MCF 10A (cell line): ENCODE data around the gene IGSF10. TPM values are rescaled to one million over a fixed set of nuclear protein-coding genes. Genes with fewer than 3 reads are reported as not detected.
"Not testable (repeated sequence)": the region's sequence is repeated elsewhere in the genome, so short reads cannot be mapped to it uniquely, and the experiment has no call there.

Experiments used
- BruUV-seq: library from RNA; stranded (reverse); fragments of 400-500 nt; replicated peaks from 2 replicates; lab custom pipeline; 2021; lab: Mats Ljungman, UMichigan
- CTCF ChIA-PET: fragments of 300-600 bp; sonication (Branson Sonifier 250); formaldehyde crosslinking; extraction: SDS; loops from one replicate; lab custom pipeline; 2021; ENCODE audit warnings: antibody characterized with exemption, inconsistent platforms; lab: Yijun Ruan, JAX
- POLR2A ChIA-PET: fragments of 300-600, 350-650 bp; sonication (Branson Sonifier 250); formaldehyde crosslinking; extraction: SDS; loops from one replicate; lab custom pipeline; 2020; ENCODE audit warnings: antibody characterized with exemption, inconsistent platforms; lab: Yijun Ruan, JAX
- DNase-seq: peaks from one replicate; pipeline ENCODE4 v3.0.0-alpha.2; 2018; ENCODE audit not compliant: unreplicated experiment
- H3K27ac Mint-ChIP-seq: one replicate; pipeline ENCODE4 v1.8.0; 2022; ENCODE audit warnings: mild to moderate bottlenecking, low read depth, mixed read lengths; ENCODE audit not compliant: unreplicated experiment
- H3K27me3 Mint-ChIP-seq: one replicate; pipeline ENCODE4 v1.8.0; 2022; ENCODE audit warnings: mixed read lengths; ENCODE audit not compliant: insufficient read depth, unreplicated experiment
- H3K36me3 Mint-ChIP-seq: one replicate; pipeline ENCODE4 v1.8.0; 2022; ENCODE audit warnings: mild to moderate bottlenecking, moderate library complexity, mixed read lengths; ENCODE audit not compliant: insufficient read depth, unreplicated experiment
- H3K4me1 Mint-ChIP-seq: one replicate; pipeline ENCODE4 v1.8.0; 2022; ENCODE audit warnings: mixed read lengths; ENCODE audit not compliant: insufficient read depth, unreplicated experiment
- H3K4me3 Mint-ChIP-seq: one replicate; pipeline ENCODE4 v1.8.0; 2022; ENCODE audit warnings: mild to moderate bottlenecking, moderate library complexity, mixed read lengths; ENCODE audit not compliant: unreplicated experiment
- H3K9me3 Mint-ChIP-seq: one replicate; pipeline ENCODE4 v1.8.0; 2022; ENCODE audit warnings: mixed read lengths; ENCODE audit not compliant: unreplicated experiment
- intact Hi-C: fragments of 100-400 bp; cut with micrococcal nuclease; formaldehyde crosslinking; loops from 2 replicates; pipeline ENCODE4 v1.14.1; 2022
- total RNA-seq: library from RNA; stranded (reverse); gene quantifications from 2 replicates; pipeline ENCODE4 v1.2.3, GENCODE V29; 2022
- TF ChIP-seq, protein P1 (sequence below): fragments of 200-600 bp; IDR thresholded peaks from one replicate; pipeline ENCODE4 v1.8.0; 2022; ENCODE audit warnings: antibody characterized with exemption, mild to moderate bottlenecking; ENCODE audit not compliant: unreplicated experiment

IGSF10 gene
- total RNA-seq, 1 experiment from 2014 or later: not detected

DNA sequence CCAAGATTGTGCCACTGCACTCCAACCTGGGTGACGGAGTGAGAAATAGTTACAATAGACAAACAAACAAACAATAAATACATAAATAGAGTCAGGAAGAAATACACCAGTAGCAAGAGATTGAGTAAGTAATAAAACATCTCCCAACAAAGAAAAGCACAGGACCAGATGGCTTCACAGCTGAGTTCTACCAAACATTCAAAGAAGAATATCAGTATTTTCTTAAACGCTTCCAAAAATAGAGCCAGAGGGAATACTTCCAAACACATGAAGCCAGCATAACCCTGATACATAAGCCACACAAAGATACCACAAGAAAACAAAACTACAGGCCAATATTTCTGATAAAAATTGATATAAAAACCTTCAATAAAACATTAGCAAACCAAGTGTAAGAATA, 30.7 kb upstream of the IGSF10 start:
- CTCF ChIA-PET: no interaction called here
- Mint-ChIP-seq H3K4me3 (no peak overlapping the region), H3K27me3 (no peaks in the 10 kb centered on the region), H3K36me3 (no peaks in the 10 kb centered on the region), H3K27ac (no peak overlapping the region), H3K9me3 (no peaks in the 10 kb centered on the region), H3K4me1 (no peaks in the 10 kb centered on the region)
- no TSS peak for BruUV-seq
- intact Hi-C loops: no loop called here
- POLR2A ChIA-PET: no interaction called here
- TF ChIP-seq, protein P1, sequence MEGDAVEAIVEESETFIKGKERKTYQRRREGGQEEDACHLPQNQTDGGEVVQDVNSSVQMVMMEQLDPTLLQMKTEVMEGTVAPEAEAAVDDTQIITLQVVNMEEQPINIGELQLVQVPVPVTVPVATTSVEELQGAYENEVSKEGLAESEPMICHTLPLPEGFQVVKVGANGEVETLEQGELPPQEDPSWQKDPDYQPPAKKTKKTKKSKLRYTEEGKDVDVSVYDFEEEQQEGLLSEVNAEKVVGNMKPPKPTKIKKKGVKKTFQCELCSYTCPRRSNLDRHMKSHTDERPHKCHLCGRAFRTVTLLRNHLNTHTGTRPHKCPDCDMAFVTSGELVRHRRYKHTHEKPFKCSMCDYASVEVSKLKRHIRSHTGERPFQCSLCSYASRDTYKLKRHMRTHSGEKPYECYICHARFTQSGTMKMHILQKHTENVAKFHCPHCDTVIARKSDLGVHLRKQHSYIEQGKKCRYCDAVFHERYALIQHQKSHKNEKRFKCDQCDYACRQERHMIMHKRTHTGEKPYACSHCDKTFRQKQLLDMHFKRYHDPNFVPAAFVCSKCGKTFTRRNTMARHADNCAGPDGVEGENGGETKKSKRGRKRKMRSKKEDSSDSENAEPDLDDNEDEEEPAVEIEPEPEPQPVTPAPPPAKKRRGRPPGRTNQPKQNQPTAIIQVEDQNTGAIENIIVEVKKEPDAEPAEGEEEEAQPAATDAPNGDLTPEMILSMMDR: no peak
- no peak for DNase-seq

DNA sequence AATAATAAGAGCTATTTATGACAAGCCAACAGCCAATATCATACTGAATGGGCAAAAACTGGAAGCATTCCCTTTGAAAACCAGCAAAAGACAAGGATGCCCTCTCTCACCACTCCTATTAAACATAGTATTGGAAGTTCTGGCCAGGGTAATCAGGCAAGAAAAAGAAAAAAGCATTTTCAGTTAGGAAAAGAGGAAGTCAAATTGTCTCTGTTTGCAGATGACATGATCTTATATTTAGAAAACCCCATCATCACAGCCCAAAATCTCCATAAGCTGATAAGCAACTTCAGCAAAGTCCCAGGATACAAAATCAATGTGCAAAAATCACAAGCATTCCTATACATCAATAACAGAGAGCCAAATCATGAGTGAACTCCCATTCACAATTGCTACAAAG, 27.0 kb upstream of the IGSF10 start:
- DNase-seq, H3K27ac Mint-ChIP-seq, BruUV-seq, H3K9me3 Mint-ChIP-seq, CTCF ChIA-PET, H3K4me3 Mint-ChIP-seq, intact Hi-C loops, H3K36me3 Mint-ChIP-seq, H3K27me3 Mint-ChIP-seq, H3K4me1 Mint-ChIP-seq, POLR2A ChIA-PET: not testable (repeated sequence)

DNA sequence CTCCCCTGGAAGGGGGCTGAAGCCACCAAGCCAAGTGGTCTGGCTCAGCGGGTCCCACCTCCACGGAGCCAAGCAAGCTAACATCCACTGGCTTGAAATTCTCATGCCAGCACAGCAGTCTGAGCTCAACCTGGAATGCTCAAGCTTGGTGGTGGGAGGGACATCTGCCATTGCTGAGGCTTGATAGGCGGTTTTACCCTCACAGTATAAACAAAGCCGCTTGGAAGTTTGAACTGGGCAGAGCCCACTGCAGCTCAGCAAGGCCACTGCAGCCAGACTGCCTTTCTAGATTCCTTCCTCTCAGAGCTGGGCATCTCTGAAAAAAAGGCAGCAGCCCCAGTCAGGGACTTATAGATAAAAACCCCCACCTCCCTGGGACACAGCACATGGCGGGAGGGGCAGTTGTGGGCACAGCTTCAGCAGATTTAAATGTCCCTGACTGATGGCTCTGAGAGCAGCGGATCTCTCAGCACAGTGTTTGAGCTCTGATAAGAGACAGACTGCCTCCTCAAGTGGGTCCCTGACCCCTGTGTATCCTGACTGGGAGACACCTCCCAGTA, 23.2 kb upstream of the IGSF10 start:
- ChIA-PET CTCF (interaction anchor here (0.6 to 3.2 kb wide), 2 partner anchors 16 to 182 kb away, joined by 4 to 19 read pairs; no protein-coding TSS in a partner anchor), POLR2A (interaction anchor here (0.8 kb wide), 1 partner anchor 267 kb away, joined by 3 read pairs; no protein-coding TSS in a partner anchor)
- no peak overlapping the region for H3K27ac Mint-ChIP-seq
- BruUV-seq: no TSS peak
- DNase-seq: no peak
- H3K9me3 Mint-ChIP-seq: peaks cover 7% of the 10 kb centered on the region
- no peak overlapping the region for H3K4me3 Mint-ChIP-seq
- no peaks in the 10 kb centered on the region for H3K36me3 Mint-ChIP-seq
- H3K27me3 Mint-ChIP-seq: no peaks in the 10 kb centered on the region
- TF ChIP-seq, protein P1: no peak
- H3K4me1 Mint-ChIP-seq: no peaks in the 10 kb centered on the region
- intact Hi-C loops: no loop called here

DNA sequence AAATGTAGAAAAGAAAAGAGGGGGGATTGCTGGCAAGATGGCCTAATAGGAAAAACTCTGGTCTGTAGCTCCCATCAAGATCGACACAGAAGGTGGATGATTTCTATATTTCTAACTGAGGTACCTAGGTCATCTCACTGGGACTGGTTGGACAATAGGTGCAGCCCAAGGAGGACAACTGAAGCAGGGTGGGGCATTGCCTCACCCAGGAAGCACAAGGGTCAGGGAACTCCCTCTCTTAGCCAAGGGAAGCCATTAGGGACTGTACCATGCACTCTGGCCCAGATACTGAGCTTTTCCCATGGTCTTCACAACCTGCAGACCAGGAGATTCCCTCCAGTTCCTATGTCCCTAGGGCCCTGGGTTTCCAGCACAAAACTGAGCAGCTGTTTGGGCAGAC, 22.6 kb upstream of the IGSF10 start:
- ChIA-PET POLR2A (interaction anchor here (1.0 kb wide), 1 partner anchor 18 kb away, joined by 5 read pairs; no protein-coding TSS in a partner anchor), CTCF (interaction anchor here (0.6 to 3.2 kb wide), 2 partner anchors 15 to 123 kb away, joined by 3 to 19 read pairs; no protein-coding TSS in a partner anchor)
- H3K9me3 Mint-ChIP-seq: peaks cover 7% of the 10 kb centered on the region
- no peak overlapping the region for H3K27ac Mint-ChIP-seq
- no peak overlapping the region for H3K4me3 Mint-ChIP-seq
- intact Hi-C loops: no loop called here
- no peak for DNase-seq
- BruUV-seq: no TSS peak
- TF ChIP-seq, protein P1: no peak
- no peaks in the 10 kb centered on the region for H3K36me3 Mint-ChIP-seq
- no peaks in the 10 kb centered on the region for H3K4me1 Mint-ChIP-seq
- H3K27me3 Mint-ChIP-seq: no peaks in the 10 kb centered on the region
